Fibroblast of lung (primary cell): ENCODE data around the gene EFNA2.

Experiments
- EZH2 ChIP-seq: IDR thresholded peaks from 2 replicates; pipeline ENCODE4 v1.5.1; 2012; ENCODE audit warnings: low read length, control low read depth, mild to moderate bottlenecking; ENCODE audit errors: missing control alignments
- TF ChIP-seq, protein P1 (sequence below), 2 donors: IDR thresholded peaks in 1 of 2; conservative IDR thresholded peaks in 1 of 2; 1 replicate in 1 of 2; 2 replicates in 1 of 2; pipeline ENCODE4 v1.5.1; 2011 to 2012; ENCODE audit warnings: low read length in 2 of 2, control low read depth in 1 of 2, inconsistent platforms in 1 of 2, low read depth in 1 of 2, mild to moderate bottlenecking in 1 of 2

DNA sequence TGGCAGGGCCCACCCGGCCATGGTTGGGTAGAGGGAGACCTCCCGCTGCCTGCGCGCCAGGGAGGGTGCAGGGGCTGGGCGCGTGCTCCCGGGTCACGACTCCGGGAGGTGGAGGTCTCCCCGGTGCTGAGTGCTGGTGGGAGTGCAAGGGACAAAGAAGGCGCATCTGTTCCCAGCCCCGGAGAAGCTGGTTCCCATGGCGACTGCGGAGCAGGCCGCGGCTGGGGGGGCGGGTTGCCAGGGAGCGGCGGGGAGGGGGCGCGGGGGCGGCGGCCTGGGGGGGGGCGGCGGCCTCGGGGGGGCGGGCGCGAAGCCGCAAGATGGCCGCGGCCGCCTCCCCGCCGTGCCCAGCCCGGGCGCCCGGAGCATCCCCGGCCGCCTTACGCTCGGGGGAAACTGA, 49.1 kb upstream of the EFNA2 start:
- no peak for TF ChIP-seq EZH2
- TF ChIP-seq, protein P1, sequence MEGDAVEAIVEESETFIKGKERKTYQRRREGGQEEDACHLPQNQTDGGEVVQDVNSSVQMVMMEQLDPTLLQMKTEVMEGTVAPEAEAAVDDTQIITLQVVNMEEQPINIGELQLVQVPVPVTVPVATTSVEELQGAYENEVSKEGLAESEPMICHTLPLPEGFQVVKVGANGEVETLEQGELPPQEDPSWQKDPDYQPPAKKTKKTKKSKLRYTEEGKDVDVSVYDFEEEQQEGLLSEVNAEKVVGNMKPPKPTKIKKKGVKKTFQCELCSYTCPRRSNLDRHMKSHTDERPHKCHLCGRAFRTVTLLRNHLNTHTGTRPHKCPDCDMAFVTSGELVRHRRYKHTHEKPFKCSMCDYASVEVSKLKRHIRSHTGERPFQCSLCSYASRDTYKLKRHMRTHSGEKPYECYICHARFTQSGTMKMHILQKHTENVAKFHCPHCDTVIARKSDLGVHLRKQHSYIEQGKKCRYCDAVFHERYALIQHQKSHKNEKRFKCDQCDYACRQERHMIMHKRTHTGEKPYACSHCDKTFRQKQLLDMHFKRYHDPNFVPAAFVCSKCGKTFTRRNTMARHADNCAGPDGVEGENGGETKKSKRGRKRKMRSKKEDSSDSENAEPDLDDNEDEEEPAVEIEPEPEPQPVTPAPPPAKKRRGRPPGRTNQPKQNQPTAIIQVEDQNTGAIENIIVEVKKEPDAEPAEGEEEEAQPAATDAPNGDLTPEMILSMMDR (conservative IDR thresholded peaks at IDR 0.05 in 1 of 2, IDR thresholded peaks at IDR 0.05 in 1 of 2; ENCODE audit: low read depth in 1 of 2, low read length in 2 of 2): no peak
